IPS-18a (cell line): Measurements from ENCODE around the gene ZC3H11A.
"Not testable (repeated sequence)": the region's sequence is repeated elsewhere in the genome, so short reads cannot be mapped to it uniquely, and the experiment has no call there.

ENCODE experiments used
- H3K27ac ChIP-seq: one replicate; pipeline ENCODE4 v1.5.1; 2013; ENCODE audit warnings: low read length
- H3K27me3 ChIP-seq: one replicate; pipeline ENCODE4 v1.6.1; 2013; ENCODE audit warnings: mild to moderate bottlenecking, low read length; ENCODE audit not compliant: control insufficient read depth, insufficient read depth
- H3K36me3 ChIP-seq: one replicate; pipeline ENCODE4 v1.6.1; 2013; ENCODE audit warnings: low read depth, low read length; ENCODE audit not compliant: control insufficient read depth
- H3K4me1 ChIP-seq: one replicate; pipeline ENCODE4 v1.6.1; 2013; ENCODE audit warnings: low read depth, low read length; ENCODE audit not compliant: control insufficient read depth
- H3K4me3 ChIP-seq: one replicate; pipeline ENCODE4 v1.5.1; 2013; ENCODE audit warnings: low read length
- H3K9ac ChIP-seq: one replicate; pipeline ENCODE4 v1.6.1; 2013; ENCODE audit warnings: mild to moderate bottlenecking, low read length, moderate library complexity
- H3K9me3 ChIP-seq: one replicate; pipeline ENCODE4 v1.6.1; 2013; ENCODE audit warnings: low read depth, low read length; ENCODE audit not compliant: control insufficient read depth

ZC3H11A gene

DNA sequence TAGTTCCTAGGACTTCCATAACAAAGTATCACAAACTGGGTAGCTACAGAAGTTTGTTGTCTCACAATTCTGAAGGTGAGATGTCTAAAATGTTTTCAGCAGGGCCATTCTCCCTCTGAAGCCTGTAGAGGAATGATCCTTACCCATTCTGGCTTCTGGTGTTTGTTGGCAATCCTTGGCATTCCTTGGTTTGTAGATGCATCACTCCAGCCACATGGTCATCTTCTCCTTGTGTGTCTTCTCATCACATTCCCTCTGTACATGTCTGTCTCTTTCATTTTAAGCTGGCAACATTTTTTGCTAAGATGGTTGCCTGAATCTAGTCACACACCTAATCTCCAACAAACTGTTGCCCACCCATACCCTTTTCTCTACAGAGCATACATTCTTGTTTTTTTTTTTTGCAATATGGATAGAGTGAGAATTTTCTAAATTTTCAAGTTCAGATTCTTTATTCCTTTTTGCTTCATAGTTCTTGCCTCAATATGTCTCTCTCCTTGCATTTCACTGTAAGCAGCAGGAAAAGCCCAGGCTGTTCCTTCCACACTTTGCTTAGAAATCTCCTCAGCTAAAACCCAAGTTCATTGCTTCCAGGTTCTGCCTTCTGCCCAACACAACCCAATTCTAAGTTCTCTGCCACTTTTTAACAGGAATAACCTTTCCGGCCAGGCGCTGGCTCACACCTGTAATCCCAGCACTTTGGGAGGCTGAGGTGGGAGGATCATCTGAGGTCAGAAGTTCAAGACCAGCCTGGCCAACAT lies 18.3 kb downstream of the ZC3H11A start:
- Histone ChIP-seq H3K36me3 (peaks cover 28% of the 10 kb centered on the region), H3K27me3 (no peaks in the 10 kb centered on the region), H3K9ac (no peak overlapping the region), H3K4me3 (no peak overlapping the region), H3K9me3 (no peaks in the 10 kb centered on the region), H3K4me1 (no peaks in the 10 kb centered on the region), H3K27ac (no peak overlapping the region)

DNA sequence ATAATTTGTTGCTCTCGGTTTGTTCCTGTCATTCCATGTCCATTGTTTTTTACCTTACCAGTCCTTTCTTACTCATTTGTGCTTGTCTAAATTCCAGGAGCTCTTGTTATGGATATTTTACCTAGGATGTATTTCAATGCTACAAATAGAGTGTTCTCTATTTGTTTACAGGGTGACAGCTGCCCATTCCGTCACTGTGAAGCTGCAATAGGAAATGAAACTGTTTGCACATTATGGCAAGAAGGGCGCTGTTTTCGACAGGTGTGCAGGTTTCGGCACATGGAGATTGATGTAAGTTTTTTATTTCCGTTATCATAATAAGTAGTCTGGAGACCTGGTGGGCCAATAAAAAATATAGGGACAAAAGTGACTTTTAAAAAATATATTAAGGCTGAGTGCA lies 23.0 kb downstream of the ZC3H11A start:
- Histone ChIP-seq H3K36me3 (peaks cover 67% of the 10 kb centered on the region), H3K4me1 (no peaks in the 10 kb centered on the region), H3K9me3 (no peaks in the 10 kb centered on the region), H3K27ac (no peak overlapping the region), H3K4me3 (no peak overlapping the region), H3K27me3 (no peaks in the 10 kb centered on the region), H3K9ac (no peak overlapping the region)

DNA sequence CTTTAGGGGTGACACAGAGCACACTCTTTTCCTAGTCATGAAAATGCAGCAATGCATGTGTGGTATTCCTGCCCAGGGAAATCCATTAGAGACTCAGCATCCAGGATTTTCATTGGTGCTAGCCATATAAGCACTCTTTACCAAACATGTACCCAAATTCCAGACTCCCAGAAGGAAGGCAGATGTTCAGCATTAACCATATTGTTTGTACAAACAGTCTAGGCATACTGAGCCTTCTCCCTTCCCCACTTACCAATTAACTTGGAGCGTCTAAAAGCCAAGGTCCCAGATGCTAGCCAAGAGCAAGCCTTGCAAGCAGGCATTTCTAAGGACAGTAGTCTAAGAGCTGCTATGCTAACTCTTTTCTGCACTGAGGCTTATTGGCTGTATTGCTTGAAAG lies 27.9 kb downstream of the ZC3H11A start:
- no peaks in the 10 kb centered on the region for H3K27me3 ChIP-seq
- no peak overlapping the region for H3K9ac ChIP-seq
- H3K9me3 ChIP-seq = no peaks in the 10 kb centered on the region
- H3K27ac ChIP-seq = no peak overlapping the region
- H3K4me1 ChIP-seq = no peaks in the 10 kb centered on the region
- no peak overlapping the region for H3K4me3 ChIP-seq
- H3K36me3 ChIP-seq = peaks cover 71% of the 10 kb centered on the region

DNA sequence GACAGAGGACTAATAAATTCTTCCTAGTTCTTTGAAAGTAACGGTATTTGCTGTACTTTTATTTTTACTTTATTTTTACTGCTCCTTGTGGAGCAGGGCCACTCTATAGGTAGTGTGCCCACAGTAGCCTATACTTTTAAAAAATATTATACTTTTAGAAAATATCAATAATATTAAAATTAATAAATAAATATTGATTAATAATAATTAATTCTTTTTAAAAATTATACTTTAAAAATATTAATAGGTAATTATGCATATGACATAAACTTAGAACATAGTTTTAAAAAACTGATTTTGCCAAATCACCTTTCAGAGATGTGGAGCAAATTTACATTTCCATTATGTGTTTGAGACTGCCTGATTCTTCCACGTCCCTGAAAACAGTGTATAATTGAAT lies 30.8 kb downstream of the ZC3H11A start:
- Histone ChIP-seq H3K9me3 (no peaks in the 10 kb centered on the region), H3K27me3 (no peaks in the 10 kb centered on the region), H3K4me1 (no peaks in the 10 kb centered on the region), H3K36me3 (peaks cover 74% of the 10 kb centered on the region), H3K9ac (no peak overlapping the region), H3K27ac (no peak overlapping the region), H3K4me3 (no peak overlapping the region)

DNA sequence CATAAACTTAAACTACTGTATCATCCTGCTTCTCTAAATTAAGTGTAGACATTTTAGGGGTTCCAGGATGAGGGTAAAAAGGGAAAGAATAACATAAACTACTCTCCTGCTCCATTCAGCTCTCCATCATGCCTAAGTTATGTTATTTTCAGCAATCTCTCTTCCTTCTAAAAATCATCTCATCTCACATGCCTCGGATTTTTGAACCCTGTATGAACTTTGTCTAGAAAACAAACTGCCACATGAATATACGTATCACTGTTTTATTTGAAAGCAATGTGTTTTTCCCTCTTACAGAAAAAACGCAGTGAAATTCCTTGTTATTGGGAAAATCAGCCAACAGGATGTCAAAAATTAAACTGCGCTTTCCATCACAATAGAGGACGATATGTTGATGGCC lies 32.6 kb downstream of the ZC3H11A start:
- no peaks in the 10 kb centered on the region for H3K9me3 ChIP-seq
- H3K4me3 ChIP-seq = no peak overlapping the region
- H3K27me3 ChIP-seq = no peaks in the 10 kb centered on the region
- H3K4me1 ChIP-seq = no peaks in the 10 kb centered on the region
- no peak overlapping the region for H3K27ac ChIP-seq
- no peak overlapping the region for H3K9ac ChIP-seq
- H3K36me3 ChIP-seq = peaks cover 71% of the 10 kb centered on the region

DNA sequence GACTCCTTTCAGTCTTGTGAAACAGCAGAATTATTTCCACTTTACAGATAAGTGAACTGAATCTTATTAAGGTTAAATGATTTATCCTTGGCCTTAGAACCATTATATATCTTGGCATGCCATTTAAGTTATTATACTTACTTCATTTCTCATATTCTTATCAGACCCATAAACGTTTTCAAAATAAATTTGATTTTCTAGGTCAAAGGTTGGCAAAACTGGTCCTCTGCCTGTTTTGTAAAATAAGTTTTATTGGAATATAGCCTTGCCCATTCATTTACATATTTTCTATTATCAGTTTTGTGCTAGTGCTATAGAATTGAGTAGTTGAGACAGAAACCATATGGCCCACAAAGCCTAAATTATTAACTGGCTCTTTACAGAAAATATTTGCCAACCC lies 33.1 kb downstream of the ZC3H11A start:
- H3K27me3 ChIP-seq = no peaks in the 10 kb centered on the region
- H3K4me1 ChIP-seq = no peaks in the 10 kb centered on the region
- H3K27ac ChIP-seq = no peak overlapping the region
- no peak overlapping the region for H3K9ac ChIP-seq
- H3K9me3 ChIP-seq = no peaks in the 10 kb centered on the region
- peaks cover 67% of the 10 kb centered on the region for H3K36me3 ChIP-seq
- H3K4me3 ChIP-seq = no peak overlapping the region

DNA sequence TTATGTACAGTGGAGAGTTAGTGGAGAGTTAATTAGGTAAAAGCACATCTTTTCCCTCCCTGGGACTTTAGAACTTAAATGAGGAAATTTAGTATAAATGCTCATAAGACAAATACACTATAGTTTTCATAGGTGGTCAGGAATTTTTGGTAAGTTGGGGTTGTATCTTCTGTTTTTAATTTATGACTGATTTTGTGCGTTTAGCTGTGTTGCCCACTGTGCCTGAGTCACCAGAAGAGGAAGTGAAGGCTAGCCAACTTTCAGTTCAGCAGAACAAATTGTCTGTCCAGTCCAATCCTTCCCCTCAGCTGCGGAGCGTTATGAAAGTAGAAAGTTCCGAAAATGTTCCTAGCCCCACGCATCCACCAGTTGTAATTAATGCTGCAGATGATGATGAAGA lies 33.8 kb downstream of the ZC3H11A start:
- not testable (repeated sequence) for H3K27me3 ChIP-seq, H3K27ac ChIP-seq, H3K9me3 ChIP-seq, H3K4me3 ChIP-seq, H3K9ac ChIP-seq, H3K4me1 ChIP-seq
- peaks cover 70% of the 10 kb centered on the region for H3K36me3 ChIP-seq

DNA sequence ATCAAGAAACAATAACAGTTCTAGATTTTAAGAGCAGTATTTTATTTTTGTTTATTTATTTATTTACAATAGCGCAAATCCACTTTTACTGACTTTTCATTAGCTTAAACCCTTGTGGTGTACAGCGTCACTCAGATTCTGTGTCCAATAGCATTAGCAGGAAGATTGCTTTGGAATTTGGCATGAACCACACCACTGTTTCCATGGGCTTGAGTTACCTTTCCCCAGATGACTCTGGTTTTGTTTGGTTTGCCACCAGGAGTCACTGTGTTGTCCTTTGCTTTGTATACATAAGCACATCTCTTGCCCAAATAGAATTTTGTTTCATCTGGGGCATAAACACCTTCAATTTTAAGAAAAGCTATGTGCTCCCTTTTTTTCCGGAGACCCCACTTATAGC lies 40.1 kb downstream of the ZC3H11A start:
- Histone ChIP-seq H3K27me3 (no peaks in the 10 kb centered on the region), H3K9me3 (no peaks in the 10 kb centered on the region), H3K36me3 (peaks cover 77% of the 10 kb centered on the region), H3K27ac (no peak overlapping the region), H3K4me3 (no peak overlapping the region), H3K9ac (no peak overlapping the region), H3K4me1 (no peaks in the 10 kb centered on the region)

DNA sequence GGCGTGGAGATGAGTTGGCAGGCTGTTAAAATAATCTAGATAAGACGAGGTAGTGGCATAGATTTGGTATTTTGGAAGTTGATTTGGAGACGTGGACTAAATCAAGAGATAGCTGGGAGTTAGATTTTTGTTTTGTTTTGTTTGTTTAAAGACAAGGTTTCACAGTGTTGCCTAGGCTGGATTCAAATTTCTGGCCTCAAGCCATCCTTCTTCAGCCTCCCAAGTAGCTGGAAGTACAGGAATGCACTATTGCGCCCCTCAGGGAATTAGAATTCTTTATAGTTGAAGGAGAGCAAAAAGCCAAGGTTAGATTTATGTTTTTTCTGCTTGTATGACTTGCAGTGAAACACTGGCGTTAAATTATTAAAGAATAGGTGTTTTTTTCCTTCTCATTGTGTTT lies 43.7 kb downstream of the ZC3H11A start:
- H3K27me3 ChIP-seq = no peaks in the 10 kb centered on the region
- H3K27ac ChIP-seq = no peak overlapping the region
- peaks cover 8% of the 10 kb centered on the region for H3K4me1 ChIP-seq
- no peak overlapping the region for H3K9ac ChIP-seq
- H3K4me3 ChIP-seq = no peak overlapping the region
- H3K36me3 ChIP-seq = peaks cover 64% of the 10 kb centered on the region
- H3K9me3 ChIP-seq = no peaks in the 10 kb centered on the region

DNA sequence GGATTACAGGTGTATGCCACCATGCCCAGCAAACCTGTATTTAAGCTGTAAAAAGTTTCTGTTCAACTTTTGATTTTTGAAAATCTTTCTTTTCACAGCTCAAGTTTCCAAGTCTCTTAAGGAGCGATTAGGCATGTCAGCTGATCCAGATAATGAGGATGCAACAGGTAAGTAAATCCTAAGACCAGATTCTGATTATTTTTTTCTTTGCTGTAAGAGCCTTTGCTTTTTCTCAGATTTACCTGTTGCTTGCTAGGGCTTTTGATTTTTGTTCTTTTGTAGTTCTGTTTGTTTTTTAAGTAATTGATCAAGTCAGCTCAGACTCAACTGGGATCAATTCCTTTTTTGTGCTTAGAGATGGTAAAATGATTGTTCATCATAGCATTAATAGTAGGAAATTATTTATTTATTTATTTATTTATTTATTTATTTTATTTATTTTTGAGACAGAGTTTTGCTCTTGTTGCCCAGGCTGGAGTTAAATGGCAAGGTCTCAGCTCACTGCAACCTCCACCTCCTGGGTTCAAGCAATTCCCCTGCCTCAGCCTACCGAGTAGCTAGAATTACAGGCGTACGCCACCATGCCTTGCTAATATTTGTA lies 44.9 kb downstream of the ZC3H11A start:
- H3K9me3 ChIP-seq = no peaks in the 10 kb centered on the region
- no peak overlapping the region for H3K4me3 ChIP-seq
- no peak overlapping the region for H3K27ac ChIP-seq
- H3K4me1 ChIP-seq = peaks cover 8% of the 10 kb centered on the region
- H3K36me3 ChIP-seq = peaks cover 53% of the 10 kb centered on the region
- no peaks in the 10 kb centered on the region for H3K27me3 ChIP-seq
- H3K9ac ChIP-seq = no peak overlapping the region

DNA sequence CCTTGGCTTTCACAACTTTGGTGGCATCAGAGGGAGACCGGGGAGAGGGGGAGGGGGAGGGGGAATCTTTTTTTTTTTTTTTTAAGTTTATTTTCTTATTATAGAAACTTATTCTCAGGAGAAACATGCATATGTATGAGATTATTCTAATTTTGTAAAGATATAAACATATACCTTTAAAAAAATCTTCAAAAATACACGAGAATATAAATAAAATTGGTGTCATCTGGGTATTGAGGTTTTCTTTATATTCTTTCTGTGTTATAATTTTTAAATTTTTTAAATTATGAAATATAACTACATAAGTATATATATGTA lies 47.1 kb downstream of the ZC3H11A start:
- no peaks in the 10 kb centered on the region for H3K9me3 ChIP-seq
- peaks cover 57% of the 10 kb centered on the region for H3K36me3 ChIP-seq
- H3K27ac ChIP-seq = no peak overlapping the region
- peaks cover 8% of the 10 kb centered on the region for H3K4me1 ChIP-seq
- H3K4me3 ChIP-seq = no peak overlapping the region
- H3K27me3 ChIP-seq = no peaks in the 10 kb centered on the region
- H3K9ac ChIP-seq = no peak overlapping the region

DNA sequence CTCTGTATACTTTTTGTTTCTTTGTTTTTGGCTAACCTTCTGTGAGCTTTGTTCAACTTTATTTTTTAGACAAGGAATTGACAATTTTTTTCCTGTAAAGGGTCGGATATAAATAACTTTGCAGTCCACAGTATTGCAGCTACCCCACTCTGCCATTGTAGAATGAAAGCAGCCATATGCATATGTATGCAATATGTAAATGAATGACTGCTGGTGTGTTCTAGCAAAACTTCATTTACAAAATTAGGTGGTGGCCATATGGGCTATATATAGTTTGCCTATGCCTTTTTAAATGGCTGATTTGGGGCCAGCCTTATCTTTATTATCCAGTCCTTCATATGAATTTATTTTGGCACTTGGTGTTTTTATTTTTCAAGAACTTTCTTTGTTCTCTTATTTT lies 48.0 kb downstream of the ZC3H11A start:
- Histone ChIP-seq H3K27ac (no peak overlapping the region), H3K4me3 (no peak overlapping the region), H3K27me3 (no peaks in the 10 kb centered on the region), H3K36me3 (peaks cover 57% of the 10 kb centered on the region), H3K9ac (no peak overlapping the region), H3K4me1 (peaks cover 8% of the 10 kb centered on the region), H3K9me3 (no peaks in the 10 kb centered on the region)
